NCI-H2081 (cell line): Measurements from ENCODE around the gene PKN1.
"Not testable (repeated sequence)": the region's sequence is repeated elsewhere in the genome, so short reads cannot be mapped to it uniquely, and the experiment has no call there.

Source experiments
- DNase-seq, 2 experiments: peaks; one replicate each; lab custom pipeline; 2025; lab: John Stamatoyannopoulos, UW

The PKN1 gene

GRCh38 chr19:14432791-14433553 lies at the start of gene PKN1:
Gene PKN1, plus strand, starts transcription at chr19:14433306. Its CDS starts 216 bp downstream, at chr19:14433522.
- DNase-seq, result peak; percentile 60 to 75

GRCh38 chr19:14383661-14384555 lies 49.2 kb upstream of the PKN1 start:
- no peak for DNase-seq

GRCh38 chr19:14385492-14385891 lies 47.6 kb upstream of the PKN1 start:
- no peak for DNase-seq

- DNase-seq, result no peak
Observed at GRCh38 chr19:14390548-14390947, 42.6 kb upstream of the PKN1 start.

- no peak for DNase-seq
Observed at GRCh38 chr19:14391156-14391821, 41.8 kb upstream of the PKN1 start.

- DNase-seq, result no peak
Observed at GRCh38 chr19:14393329-14393728, 39.8 kb upstream of the PKN1 start.

- no peak for DNase-seq
Observed at GRCh38 chr19:14394167-14394566, 38.9 kb upstream of the PKN1 start.

- DNase-seq, result no peak
Observed at GRCh38 chr19:14395262-14395661, 37.8 kb upstream of the PKN1 start.

GRCh38 chr19:14395710-14396336 lies 37.3 kb upstream of the PKN1 start:
- DNase-seq, result no peak

GRCh38 chr19:14396730-14397129 lies 36.4 kb upstream of the PKN1 start:
- not testable (repeated sequence) for DNase-seq

GRCh38 chr19:14397168-14397567 lies 35.9 kb upstream of the PKN1 start:
- not testable (repeated sequence) for DNase-seq

GRCh38 chr19:14400951-14401431 lies 32.1 kb upstream of the PKN1 start:
- DNase-seq, result no peak

GRCh38 chr19:14401468-14402195 lies 31.5 kb upstream of the PKN1 start:
- no peak for DNase-seq

GRCh38 chr19:14402332-14403144 lies 30.6 kb upstream of the PKN1 start:
- DNase-seq, result no peak

- not testable (repeated sequence) for DNase-seq
Observed at GRCh38 chr19:14403145-14403930, 29.8 kb upstream of the PKN1 start.

GRCh38 chr19:14404312-14404711 lies 28.8 kb upstream of the PKN1 start:
- peak in 1 of 2 experiments; percentile 11 for DNase-seq

- DNase-seq, result no peak
Observed at GRCh38 chr19:14405380-14405757, 27.7 kb upstream of the PKN1 start.

- peak; percentile 59 to 84 for DNase-seq
Observed at GRCh38 chr19:14405758-14406644, 27.1 kb upstream of the PKN1 start.
